Measurements from ENCODE around the gene CIDEB. TPM values are rescaled to one million over a fixed set of nuclear protein-coding genes. Genes with fewer than 3 reads are reported as not detected.
"Not testable (repeated sequence)": the region's sequence is repeated elsewhere in the genome, so short reads cannot be mapped to it uniquely, and the experiment has no call there.

The CIDEB gene
- total RNA-seq, result 11.1 TPM

GRCh38 chr14:24307575-24308341 lies at the start of gene CIDEB:
TSS of gene CIDEB (minus strand) at chr14:24307977. CDS start at chr14:24307858, 119 bp downstream.
- no peak for DNase-seq (ENCODE audit: low spot score)

GRCh38 chr14:24356208-24356607 lies 48.4 kb upstream of the CIDEB start:
- no peak for DNase-seq (ENCODE audit: low spot score)

GRCh38 chr14:24355009-24355408 lies 47.2 kb upstream of the CIDEB start:
- DNase-seq (ENCODE audit: low spot score), result no peak

- DNase-seq (ENCODE audit: low spot score), result not testable (repeated sequence)
Measured at GRCh38 chr14:24354482-24354825, 46.7 kb upstream of the CIDEB start.

- no peak for DNase-seq (ENCODE audit: low spot score)
Measured at GRCh38 chr14:24353559-24354481, 46.0 kb upstream of the CIDEB start.

- DNase-seq (ENCODE audit: low spot score), result no peak
Measured at GRCh38 chr14:24351517-24351916, 43.7 kb upstream of the CIDEB start.

GRCh38 chr14:24349742-24350141 lies 42.0 kb upstream of the CIDEB start:
- DNase-seq (ENCODE audit: low spot score), result no peak

- no peak for DNase-seq (ENCODE audit: low spot score)
Measured at GRCh38 chr14:24348186-24348585, 40.4 kb upstream of the CIDEB start.

GRCh38 chr14:24347134-24347533 lies 39.4 kb upstream of the CIDEB start:
- no peak for DNase-seq (ENCODE audit: low spot score)

- no peak for DNase-seq (ENCODE audit: low spot score)
Measured at GRCh38 chr14:24343795-24344660, 36.3 kb upstream of the CIDEB start.

GRCh38 chr14:24342889-24343288 lies 35.1 kb upstream of the CIDEB start:
- no peak for DNase-seq (ENCODE audit: low spot score)

GRCh38 chr14:24340606-24341005 lies 32.8 kb upstream of the CIDEB start:
- no peak for DNase-seq (ENCODE audit: low spot score)

- DNase-seq (ENCODE audit: low spot score), result peak; percentile 76
Measured at GRCh38 chr14:24339284-24340151, 31.7 kb upstream of the CIDEB start, which contains the start of gene RIPK3. TSS of gene RIPK3 (minus strand) at chr14:24339991. CDS start at chr14:24339826, 165 bp downstream.

GRCh38 chr14:24338843-24339242 lies 31.1 kb upstream of the CIDEB start:
- DNase-seq (ENCODE audit: low spot score), result no peak

GRCh38 chr14:24337824-24338175 lies 30.0 kb upstream of the CIDEB start:
- no peak for DNase-seq (ENCODE audit: low spot score)

GRCh38 chr14:24337144-24337823 lies 29.5 kb upstream of the CIDEB start:
- DNase-seq (ENCODE audit: low spot score), result no peak

GRCh38 chr14:24335461-24336171 lies 27.8 kb upstream of the CIDEB start:
- DNase-seq (ENCODE audit: low spot score), result no peak

- no peak for DNase-seq (ENCODE audit: low spot score)
Measured at GRCh38 chr14:24334431-24335291, 26.9 kb upstream of the CIDEB start, which contains the start of gene ADCY4. TSS of gene ADCY4 (minus strand) at chr14:24335071. CDS start at chr14:24334652, 419 bp downstream.
